ENCODE measurements around the gene RRP36. TPM values are rescaled to one million over a fixed set of nuclear protein-coding genes. Genes with fewer than 3 reads are reported as not detected.

The RRP36 gene
- total and polyA plus RNA-seq, 2 of the 8 experiments (the other 6 are each of a cell fraction or from before 2014, with no cell fraction given) = 33.9 to 92.3 TPM

- H4K91ac ChIP-seq (replicated peaks; ENCODE audit: insufficient read length, low read length) = no peak overlapping the region
- H3K27ac ChIP-seq (ENCODE audit: low read depth, low read length) = peak overlapping the region; percentile 83; the same call in 1 of the 2 replicates
- ChIA-PET CTCF (ENCODE audit: partially characterized antibody) (interaction anchor here (0.7 to 3.1 kb wide), 6 partner anchors 8 to 87 kb away, joined by 3 to 20 read pairs (median 4); no protein-coding TSS in a partner anchor), POLR2A (ENCODE audit: partially characterized antibody) (interaction anchor here (1.0 to 3.5 kb wide), 17 partner anchors 9 to 171 kb away, joined by 3 to 19 read pairs (median 5); partner anchors contain the start of genes DNPH1, KLHDC3, MEA1 and PEX6)
- peak overlapping the region; percentile 82 to 92 (median 91); a peak in 6 of 7 replicates for H3K9ac ChIP-seq (replicated peaks in 1 of 4; ENCODE audit: extremely low read depth in 1 of 4, low read depth in 3 of 4, low read length in 3 of 4)
- H2BK5ac ChIP-seq (ENCODE audit: low read depth, low read length) = no peak overlapping the region
- H3K56ac ChIP-seq (replicated peaks; ENCODE audit: insufficient read length, low read depth, low read length) = no peak overlapping the region
- no peak overlapping the region for H2BK20ac ChIP-seq (ENCODE audit: low read length)
- H2BK12ac ChIP-seq (ENCODE audit: low read depth, low read length) = no peak overlapping the region
- no peak overlapping the region for H3K18ac ChIP-seq (ENCODE audit: extremely low read depth, low read length)
- no peak overlapping the region; the same call in 1 of the 2 replicates for H2AK5ac ChIP-seq (ENCODE audit: low read depth, low read length)
- H3K4me1 ChIP-seq (replicated peaks in 1 of 4; ENCODE audit: control insufficient read depth in 3 of 4, insufficient read depth in 4 of 4, low read length in 3 of 4) = peaks cover 4 to 12% (median 5%) of the 10 kb centered on the region in 4 experiments; a peak in 5 of 7 replicates
- FAIRE-seq (no peak), DNase-seq (ENCODE audit: low read depth in 1 of 2, low spot score in 2 of 2) (no peak)
- H3K27me3 ChIP-seq (replicated peaks in 1 of 4; ENCODE audit: control insufficient read depth in 3 of 4, extremely low read depth in 1 of 4, insufficient read depth in 3 of 4, low read length in 3 of 4) = no peaks in the 10 kb centered on the region
- peak overlapping the region; percentile 90 to 99 (median 98) for H3K4me3 ChIP-seq (ENCODE audit: extremely low read depth in 1 of 4, insufficient read depth in 2 of 4, low read depth in 3 of 4, low read length in 4 of 4)
- H3K9me3 ChIP-seq (ENCODE audit: insufficient read depth in 2 of 2, low read depth in 1 of 2, low read length in 1 of 2) = no peaks in the 10 kb centered on the region
- whole genome bisulfite sequencing, 2 experiments (ENCODE audit: extremely low coverage in 1 of 2, insufficient coverage in 1 of 2, insufficient read length in 1 of 2, insufficient replicate concordance in 2 of 2, low coverage in 1 of 2, low lambda C conversion rate in 2 of 2, missing lambda C conversion rate in 1 of 2) = 88% methylated on average over 1 of the region's 1 CpG; no CpG with 5 or more reads in 1 of the 2 experiments
- H3K14ac ChIP-seq (ENCODE audit: insufficient read length) = no peak overlapping the region
- no peak overlapping the region for H2BK120ac ChIP-seq (replicated peaks; ENCODE audit: low read depth, low read length)
- H4K5ac ChIP-seq (ENCODE audit: insufficient read length, low read depth, low read length) = no peak overlapping the region
- TF ChIP-seq KDM4A (IDR thresholded peaks at IDR 0.05; ENCODE audit: low read depth, low read length, severe bottlenecking) = no peak
- no peak for TF ChIP-seq HDAC2 (IDR thresholded peaks at IDR 0.05; ENCODE audit: borderline replicate concordance in 1 of 2, low read depth in 2 of 2, low read length in 2 of 2)
- no peak for TF ChIP-seq EP300 (IDR thresholded peaks at IDR 0.05; ENCODE audit: borderline replicate concordance in 1 of 2, low read depth in 2 of 2, low read length in 2 of 2)
- no peak for TF ChIP-seq TAF1 (IDR thresholded peaks at IDR 0.05; ENCODE audit: low read depth, low read length)
- no peak for TF ChIP-seq TCF12 (IDR thresholded peaks at IDR 0.05; ENCODE audit: low read depth, low read length)
- peaks cover 3 to 16% (median 11%) of the 10 kb centered on the region in 4 experiments; a peak in 6 of 8 replicates for H3K36me3 ChIP-seq (ENCODE audit: control insufficient read depth in 2 of 4, insufficient read depth in 4 of 4, low read length in 3 of 4)
- peak overlapping the region; percentile 74 to 92 for H3K4me2 ChIP-seq (ENCODE audit: insufficient read depth in 1 of 2, low read depth in 2 of 2, low read length in 2 of 2)
- H2BK15ac ChIP-seq (ENCODE audit: low read length) = no peak overlapping the region
- H2AFZ ChIP-seq (ENCODE audit: low read length) = no peak overlapping the region
- no peak overlapping the region for H3K4ac ChIP-seq (replicated peaks; ENCODE audit: insufficient read length, low read depth, low read length)
- H4K20me1 ChIP-seq (replicated peaks in 1 of 2; ENCODE audit: control insufficient read depth in 1 of 2, insufficient read depth in 2 of 2, low read length in 2 of 2) = no peaks in the 10 kb centered on the region
- H4K8ac ChIP-seq (ENCODE audit: extremely low read depth, insufficient read depth, low read length) = no peak overlapping the region
- peaks cover 14% of the 10 kb centered on the region for H3K79me1 ChIP-seq (ENCODE audit: low read depth, low read length)
- peaks cover 6 to 16% of the 10 kb centered on the region in 2 experiments; a peak in 3 of 4 replicates for H3K79me2 ChIP-seq (ENCODE audit: control insufficient read depth in 1 of 2, insufficient read depth in 2 of 2, low read length in 2 of 2)
- peaks cover 10% of the 10 kb centered on the region; the same call in 1 of the 2 replicates for H3K23me2 ChIP-seq (ENCODE audit: low read depth, low read length)
- H3K23ac ChIP-seq (ENCODE audit: insufficient read length) = no peak overlapping the region
These were observed 37.1 kb downstream of the RRP36 start for GRCh38 chr6:43058531-43058930.
